IPS-18a (cell line): Measurements from ENCODE around the gene GTF2IRD1.

Experiments used
- H3K27ac ChIP-seq: one replicate; pipeline ENCODE4 v1.5.1; 2013; ENCODE audit warnings: low read length
- H3K27me3 ChIP-seq: one replicate; pipeline ENCODE4 v1.6.1; 2013; ENCODE audit warnings: mild to moderate bottlenecking, low read length; ENCODE audit not compliant: control insufficient read depth, insufficient read depth
- H3K36me3 ChIP-seq: one replicate; pipeline ENCODE4 v1.6.1; 2013; ENCODE audit warnings: low read depth, low read length; ENCODE audit not compliant: control insufficient read depth
- H3K4me1 ChIP-seq: one replicate; pipeline ENCODE4 v1.6.1; 2013; ENCODE audit warnings: low read depth, low read length; ENCODE audit not compliant: control insufficient read depth
- H3K4me3 ChIP-seq: one replicate; pipeline ENCODE4 v1.5.1; 2013; ENCODE audit warnings: low read length
- H3K9ac ChIP-seq: one replicate; pipeline ENCODE4 v1.6.1; 2013; ENCODE audit warnings: mild to moderate bottlenecking, low read length, moderate library complexity
- H3K9me3 ChIP-seq: one replicate; pipeline ENCODE4 v1.6.1; 2013; ENCODE audit warnings: low read depth, low read length; ENCODE audit not compliant: control insufficient read depth

Gene GTF2IRD1

DNA sequence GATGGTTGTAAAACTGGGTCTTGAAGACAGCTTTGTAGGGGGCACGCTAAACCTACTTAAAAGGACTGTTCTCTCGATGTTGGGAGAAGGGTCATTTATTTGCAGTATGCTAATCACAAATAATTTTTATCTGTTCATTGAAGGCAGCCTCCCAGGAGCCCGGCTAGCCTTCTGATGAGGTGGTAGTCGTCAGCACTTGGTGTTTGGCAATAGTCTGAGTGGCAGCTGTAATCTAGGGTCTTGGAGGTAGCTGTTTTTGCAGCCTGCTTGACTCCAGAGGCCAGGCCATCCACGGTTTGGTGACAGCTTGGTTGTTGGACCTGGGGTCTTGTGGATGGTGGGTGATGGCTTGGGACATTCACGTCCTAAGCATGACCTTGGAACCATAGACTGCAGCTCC is 2.2 kb downstream of the GTF2IRD1 start:
- Histone ChIP-seq H3K9me3 (no peaks in the 10 kb centered on the region), H3K27me3 (no peaks in the 10 kb centered on the region), H3K9ac (no peak overlapping the region), H3K4me1 (peaks cover 4% of the 10 kb centered on the region), H3K4me3 (no peak overlapping the region), H3K36me3 (no peaks in the 10 kb centered on the region), H3K27ac (no peak overlapping the region)

DNA sequence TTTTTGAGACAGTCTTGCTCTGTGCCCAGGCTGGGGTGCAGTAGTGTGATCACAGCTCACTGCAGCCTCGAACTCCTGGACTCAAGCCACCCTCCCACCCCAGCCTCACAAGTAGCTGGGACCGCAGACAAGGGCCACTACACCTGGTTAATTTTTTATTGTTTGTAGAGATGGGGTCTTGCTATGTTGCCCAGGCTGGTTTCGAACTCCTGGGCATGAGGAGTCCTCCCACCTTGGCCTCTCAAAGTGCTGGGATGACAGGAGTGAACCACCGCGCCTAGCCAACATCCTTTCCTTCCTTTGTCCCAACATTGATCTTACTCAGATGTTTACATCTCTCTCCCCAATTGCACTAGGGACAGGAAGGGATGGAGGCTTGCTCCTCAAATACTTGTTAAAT is 3.3 kb downstream of the GTF2IRD1 start:
- H3K27ac ChIP-seq: no peak overlapping the region
- H3K36me3 ChIP-seq: no peaks in the 10 kb centered on the region
- no peaks in the 10 kb centered on the region for H3K9me3 ChIP-seq
- H3K4me3 ChIP-seq: no peak overlapping the region
- H3K4me1 ChIP-seq: peaks cover 4% of the 10 kb centered on the region
- H3K27me3 ChIP-seq: no peaks in the 10 kb centered on the region
- no peak overlapping the region for H3K9ac ChIP-seq

DNA sequence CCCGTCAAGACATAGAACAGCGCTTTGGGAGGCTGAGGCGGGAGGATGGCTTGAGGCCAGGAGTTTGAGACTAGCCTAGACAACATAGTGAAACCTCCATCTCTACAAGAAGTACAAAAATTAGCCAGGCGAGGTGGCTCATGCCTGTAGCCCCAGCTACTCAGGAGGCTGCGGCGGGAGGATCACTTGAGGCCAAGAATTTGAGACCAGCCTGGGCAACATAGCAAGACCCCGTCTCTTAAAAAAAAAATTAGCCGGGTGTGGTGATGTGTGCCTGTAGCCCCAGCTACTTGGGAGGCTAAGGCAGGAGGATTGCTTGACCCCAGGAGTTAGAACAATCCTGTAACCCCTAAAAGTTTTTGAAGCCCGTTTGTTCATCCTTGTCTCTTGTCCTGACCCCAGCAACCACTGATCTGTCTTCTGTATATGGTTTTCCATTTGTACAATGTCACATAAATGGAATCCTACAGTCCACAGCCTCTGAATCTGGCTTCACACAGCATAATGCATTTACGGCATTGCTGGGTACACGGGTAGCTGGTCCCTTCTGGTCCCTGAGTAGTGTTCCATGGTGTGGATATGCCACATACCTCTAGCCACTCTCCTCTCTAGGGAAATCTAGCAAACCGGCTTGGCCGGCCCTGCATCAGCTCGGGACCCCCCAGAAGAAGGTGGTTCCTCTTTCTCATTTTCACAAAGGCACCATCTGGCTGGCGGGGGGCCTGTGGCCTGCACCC is 8.4 kb downstream of the GTF2IRD1 start:
- Histone ChIP-seq H3K9me3 (no peaks in the 10 kb centered on the region), H3K36me3 (no peaks in the 10 kb centered on the region), H3K4me3 (no peak overlapping the region), H3K9ac (no peak overlapping the region), H3K4me1 (no peaks in the 10 kb centered on the region), H3K27me3 (no peaks in the 10 kb centered on the region), H3K27ac (no peak overlapping the region)

DNA sequence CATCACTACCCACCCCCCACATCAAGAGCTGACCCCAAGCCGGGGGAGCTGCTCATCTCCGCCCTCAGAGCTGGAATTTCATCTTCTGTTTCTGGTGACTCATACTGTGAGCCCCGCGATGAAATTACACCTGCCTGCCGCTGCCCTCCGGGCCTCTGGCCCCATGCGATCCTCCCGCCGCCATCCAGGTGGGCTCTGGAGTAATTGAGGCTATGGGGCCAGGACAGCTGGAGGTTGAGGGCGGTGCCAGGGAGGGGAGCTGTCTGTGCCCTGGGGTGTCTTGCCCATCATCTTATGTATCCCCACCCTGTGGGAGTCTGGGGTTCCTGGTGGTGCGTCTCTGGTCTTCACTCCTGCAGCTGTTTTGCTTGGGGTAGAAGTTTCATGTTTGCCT is 9.0 kb downstream of the GTF2IRD1 start:
- Histone ChIP-seq H3K36me3 (no peaks in the 10 kb centered on the region), H3K9me3 (no peaks in the 10 kb centered on the region), H3K9ac (no peak overlapping the region), H3K27me3 (no peaks in the 10 kb centered on the region), H3K4me1 (no peaks in the 10 kb centered on the region), H3K27ac (no peak overlapping the region), H3K4me3 (no peak overlapping the region)

DNA sequence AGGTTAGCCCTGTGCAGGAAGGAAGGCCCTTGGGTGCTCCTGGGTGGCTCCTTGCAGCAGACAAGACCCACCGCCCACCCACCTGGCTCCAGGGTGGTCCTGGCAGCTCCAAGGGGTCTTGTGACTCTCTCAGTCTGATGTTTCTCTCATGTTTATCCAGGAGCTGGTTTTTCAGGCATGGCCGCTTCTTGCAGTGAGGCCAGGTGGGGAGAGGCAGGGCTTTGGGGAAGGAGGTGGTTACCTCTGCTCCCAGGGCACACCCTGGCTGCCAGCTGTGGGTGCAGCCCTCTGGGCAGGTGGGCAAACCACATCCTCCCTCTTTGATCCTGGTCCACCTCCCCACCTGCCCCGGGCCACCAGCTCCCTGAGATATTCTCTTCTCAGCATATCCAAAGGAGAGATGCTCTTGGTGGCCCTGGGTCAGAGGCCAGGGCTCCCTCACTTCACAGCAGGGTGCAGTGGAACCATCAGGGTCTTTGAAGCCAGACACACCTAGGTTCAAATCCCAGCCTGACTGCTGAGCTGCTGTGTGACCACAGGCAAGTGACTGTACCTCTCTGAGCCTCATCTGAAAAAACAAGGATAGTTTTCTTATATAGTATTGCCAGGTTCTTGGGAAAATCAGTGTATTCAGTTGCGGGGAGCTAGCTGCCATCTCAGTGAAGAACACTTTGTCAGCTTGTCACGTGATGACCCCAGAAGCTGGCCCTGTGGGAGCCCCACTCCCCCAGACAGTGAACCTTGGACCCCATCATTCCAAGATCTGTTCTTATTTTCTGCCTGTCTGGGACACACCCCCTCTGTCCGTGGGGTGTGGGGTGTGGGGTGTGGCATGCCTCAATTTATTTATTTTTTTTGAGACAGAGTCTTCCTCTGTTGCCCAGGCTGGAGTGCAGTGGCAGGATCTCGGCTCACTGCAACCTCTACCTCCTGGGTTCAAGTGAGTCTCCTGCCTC is 11.5 kb downstream of the GTF2IRD1 start:
- no peaks in the 10 kb centered on the region for H3K36me3 ChIP-seq
- H3K27me3 ChIP-seq: no peaks in the 10 kb centered on the region
- H3K4me1 ChIP-seq: no peaks in the 10 kb centered on the region
- no peak overlapping the region for H3K9ac ChIP-seq
- no peaks in the 10 kb centered on the region for H3K9me3 ChIP-seq
- no peak overlapping the region for H3K27ac ChIP-seq
- H3K4me3 ChIP-seq: no peak overlapping the region

GRCh38 chr7:74466196-74466813 is 12.6 kb downstream of the GTF2IRD1 start:
- no peak overlapping the region for H3K27ac ChIP-seq
- H3K27me3 ChIP-seq: no peaks in the 10 kb centered on the region
- no peak overlapping the region for H3K9ac ChIP-seq
- no peaks in the 10 kb centered on the region for H3K36me3 ChIP-seq
- no peak overlapping the region for H3K4me3 ChIP-seq
- no peaks in the 10 kb centered on the region for H3K4me1 ChIP-seq
- H3K9me3 ChIP-seq: no peaks in the 10 kb centered on the region

DNA sequence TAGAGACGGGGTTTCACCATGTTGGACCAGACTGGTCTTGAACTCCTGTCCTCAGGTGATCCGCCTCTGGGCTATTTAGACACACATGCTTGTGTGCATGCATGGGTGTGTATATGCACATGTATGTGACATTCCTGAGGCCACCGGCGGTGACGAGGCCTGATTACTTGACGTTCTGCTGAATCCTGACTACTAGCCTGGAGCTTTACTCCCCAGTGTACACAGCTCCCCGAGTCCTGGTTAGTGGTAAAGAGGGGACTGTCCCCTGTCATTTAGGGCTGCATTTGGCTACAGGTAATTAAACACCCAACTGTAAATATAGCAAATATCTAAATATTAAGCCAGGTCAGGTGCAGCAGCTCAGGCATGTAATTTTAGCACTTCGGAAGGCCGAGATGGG is 14.2 kb downstream of the GTF2IRD1 start:
- Histone ChIP-seq H3K9me3 (no peaks in the 10 kb centered on the region), H3K9ac (no peak overlapping the region), H3K27ac (no peak overlapping the region), H3K36me3 (no peaks in the 10 kb centered on the region), H3K27me3 (no peaks in the 10 kb centered on the region), H3K4me1 (no peaks in the 10 kb centered on the region), H3K4me3 (no peak overlapping the region)

GRCh38 chr7:74470504-74470903 is 16.8 kb downstream of the GTF2IRD1 start:
- H3K27me3 ChIP-seq: no peaks in the 10 kb centered on the region

DNA sequence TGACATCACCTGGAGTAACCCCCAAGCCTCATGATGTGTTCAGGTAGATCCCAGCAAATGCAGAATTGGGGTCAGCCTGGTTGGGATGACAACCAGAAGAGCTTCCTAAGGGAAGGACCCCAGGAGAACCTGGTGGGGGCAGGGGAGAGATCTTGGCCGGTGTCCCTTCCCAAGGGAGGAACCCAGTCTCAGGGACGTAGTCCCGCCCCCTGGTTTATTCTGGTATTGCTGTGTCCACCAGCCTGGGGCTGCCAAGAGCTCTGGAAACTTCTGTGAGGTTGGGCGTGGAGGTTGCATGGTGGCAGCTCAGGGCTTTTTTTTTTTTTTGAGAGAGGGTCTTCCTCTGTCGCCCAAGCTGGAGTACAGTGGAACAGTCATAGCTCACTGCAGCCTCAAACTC is 19.4 kb downstream of the GTF2IRD1 start:
- Histone ChIP-seq H3K4me3 (no peak overlapping the region), H3K9me3 (no peaks in the 10 kb centered on the region), H3K4me1 (no peaks in the 10 kb centered on the region), H3K9ac (no peak overlapping the region), H3K36me3 (no peaks in the 10 kb centered on the region), H3K27ac (no peak overlapping the region), H3K27me3 (no peaks in the 10 kb centered on the region)

More at GRCh38 chr7:74470504-74470903, 16.8 kb downstream of the GTF2IRD1 start:
- H3K27ac ChIP-seq: no peak overlapping the region
- H3K4me3 ChIP-seq: no peak overlapping the region
- no peaks in the 10 kb centered on the region for H3K9me3 ChIP-seq
- H3K9ac ChIP-seq: no peak overlapping the region
- H3K36me3 ChIP-seq: no peaks in the 10 kb centered on the region
- no peaks in the 10 kb centered on the region for H3K4me1 ChIP-seq

- no peak overlapping the region for H3K9ac ChIP-seq
- H3K4me1 ChIP-seq: no peaks in the 10 kb centered on the region
- H3K9me3 ChIP-seq: no peaks in the 10 kb centered on the region
- no peaks in the 10 kb centered on the region for H3K36me3 ChIP-seq
- no peaks in the 10 kb centered on the region for H3K27me3 ChIP-seq
- H3K4me3 ChIP-seq: no peak overlapping the region
- no peak overlapping the region for H3K27ac ChIP-seq
These were observed 20.7 kb downstream of the GTF2IRD1 start for GRCh38 chr7:74474271-74474865.

- no peaks in the 10 kb centered on the region for H3K36me3 ChIP-seq
- no peak overlapping the region for H3K27ac ChIP-seq
- no peaks in the 10 kb centered on the region for H3K9me3 ChIP-seq
- no peak overlapping the region for H3K9ac ChIP-seq
- no peaks in the 10 kb centered on the region for H3K27me3 ChIP-seq
- peaks cover 6% of the 10 kb centered on the region for H3K4me1 ChIP-seq
- no peak overlapping the region for H3K4me3 ChIP-seq
These were observed 21.7 kb downstream of the GTF2IRD1 start for GRCh38 chr7:74475243-74475986.
